HepG2 (cell line): ENCODE results near the gene AP3D1. TPM values are rescaled to one million over a fixed set of nuclear protein-coding genes. Genes with fewer than 3 reads are reported as not detected.

Experiments
- BCL6 ChIP-seq: IDR thresholded peaks from 2 replicates; pipeline ENCODE4 v1.6.1; 2016; ENCODE audit warnings: missing genetic modification reagents, missing compliant biosample characterization
- HNF4A ChIP-seq: sonication (generic); formaldehyde crosslinking; IDR thresholded peaks from 2 replicates; pipeline ENCODE4 v1.4.0; 2020; ENCODE audit warnings: missing genetic modification reagents
- MAFG ChIP-seq: sonication (generic); formaldehyde crosslinking; IDR thresholded peaks from 2 replicates; pipeline ENCODE4 v1.5.1; 2020; ENCODE audit warnings: mild to moderate bottlenecking, missing genetic modification reagents
- MATR3 ChIP-seq: sonication (generic); formaldehyde crosslinking; IDR thresholded peaks from 2 replicates; pipeline ENCODE4 v1.4.0; 2020; ENCODE audit warnings: missing genetic modification reagents
- NRL ChIP-seq: sonication (generic); formaldehyde crosslinking; IDR thresholded peaks from 2 replicates; pipeline ENCODE4 v1.5.0; 2020; ENCODE audit warnings: missing genetic modification reagents, mild to moderate bottlenecking, moderate library complexity, borderline replicate concordance
- PITX1 ChIP-seq: sonication (generic); formaldehyde crosslinking; IDR thresholded peaks from 2 replicates; pipeline ENCODE4 v1.5.1; 2020; ENCODE audit warnings: mild to moderate bottlenecking, missing genetic modification reagents
- RFX3 ChIP-seq: IDR thresholded peaks from 2 replicates; pipeline ENCODE4 v1.6.1; 2016; ENCODE audit warnings: missing biosample characterization, missing genetic modification reagents
- SAFB2 ChIP-seq: sonication (generic); formaldehyde crosslinking; IDR thresholded peaks from 2 replicates; pipeline ENCODE4 v1.5.1; 2020; ENCODE audit warnings: missing genetic modification reagents, low read depth, mild to moderate bottlenecking, borderline replicate concordance
- STAT6 ChIP-seq: sonication (generic); formaldehyde crosslinking; IDR thresholded peaks from 2 replicates; pipeline ENCODE4 v1.4.0; 2020; ENCODE audit warnings: missing genetic modification reagents, mild to moderate bottlenecking, borderline replicate concordance
- TBX2 ChIP-seq: sonication (generic); formaldehyde crosslinking; IDR thresholded peaks from 2 replicates; pipeline ENCODE4 v1.5.0; 2020; ENCODE audit warnings: missing genetic modification reagents, mild to moderate bottlenecking, borderline replicate concordance
- TERF1 ChIP-seq: sonication (generic); formaldehyde crosslinking; IDR thresholded peaks from 2 replicates; pipeline ENCODE4 v1.8.0; 2022; ENCODE audit warnings: mild to moderate bottlenecking, missing genetic modification reagents, moderate library complexity
- ZBTB10 ChIP-seq: sonication (generic); formaldehyde crosslinking; IDR thresholded peaks from 2 replicates; pipeline ENCODE4 v1.4.0; 2020; ENCODE audit warnings: missing genetic modification reagents, borderline replicate concordance
- ZNF317 ChIP-seq: sonication (generic); formaldehyde crosslinking; IDR thresholded peaks from 2 replicates; pipeline ENCODE4 v1.5.0; 2020; ENCODE audit warnings: mild to moderate bottlenecking, missing genetic modification reagents
- ZNF530 ChIP-seq: sonication (generic); formaldehyde crosslinking; IDR thresholded peaks from 2 replicates; pipeline ENCODE4 v1.5.0; 2020; ENCODE audit warnings: low read depth, mild to moderate bottlenecking, missing genetic modification reagents
- ZNF562 ChIP-seq: sonication (generic); formaldehyde crosslinking; IDR thresholded peaks from 2 replicates; pipeline ENCODE4 v1.8.0; 2022; ENCODE audit warnings: missing genetic modification reagents, borderline replicate concordance
- ZNF574 ChIP-seq: sonication (generic); formaldehyde crosslinking; IDR thresholded peaks from 2 replicates; pipeline ENCODE4 v1.4.0; 2020; ENCODE audit warnings: missing genetic modification reagents
- ZNF589 ChIP-seq: sonication (generic); formaldehyde crosslinking; conservative IDR thresholded peaks from 2 replicates; pipeline ENCODE4 v1.8.0; 2022; ENCODE audit warnings: mild to moderate bottlenecking, moderate library complexity, missing genetic modification reagents
- ZNF703 ChIP-seq: sonication (generic); formaldehyde crosslinking; IDR thresholded peaks from 2 replicates; pipeline ENCODE4 v1.5.1; 2020; ENCODE audit warnings: missing genetic modification reagents, mild to moderate bottlenecking, moderate library complexity, borderline replicate concordance
- ZNF709 ChIP-seq: sonication (generic); formaldehyde crosslinking; IDR thresholded peaks from 2 replicates; pipeline ENCODE4 v1.5.0; 2020; ENCODE audit warnings: mild to moderate bottlenecking, missing genetic modification reagents
- polyA plus RNA-seq, 8 experiments: library from polyadenylated mRNA; depleted of rRNA in 3 of 8; stranded (reverse) in 7 of 8; unstranded in 1 of 8; fragments of >200 nt; fragmentation: Illumina TruSeq in 4 of 8; extraction: Trizol in 4 of 8; gene quantifications; 2 replicates each; pipeline versions ENCODE4 v1.2.1 to v1.2.3, GENCODE V29; 2011 to 2016; ENCODE audit warnings: low read depth in 4 of 8, missing spikeins in 1 of 8, mixed read lengths in 1 of 8; ENCODE audit not compliant: insufficient read depth in 1 of 8
- total RNA-seq, 5 experiments: library from RNA; depleted of rRNA; stranded (reverse); fragments of >200 nt; fragmentation: Illumina TruSeq; extraction: Trizol; gene quantifications; 2 replicates each; pipeline ENCODE4 v1.2.3, GENCODE V29; 2016; ENCODE audit warnings: low read depth in 1 of 5

Gene AP3D1
- total and polyA plus RNA-seq, 2 of the 13 experiments (the other 11 are each of a cell fraction or from before 2014, with no cell fraction given): 68.0 to 82.6 TPM

- 0 out of 2 replicates have a peak, but pooled peaks have one; percentile 18 for TF ChIP-seq ZBTB10 (CRISPR knock-in tag)
- no peak for TF ChIP-seq ZNF589 (CRISPR knock-in tag)
- TF ChIP-seq NRL (CRISPR knock-in tag): peak; percentile 17; the same call in 1 of the 2 replicates
- peak; percentile 55 for TF ChIP-seq HNF4A (CRISPR knock-in tag)
- TF ChIP-seq ZNF574 (CRISPR knock-in tag): no peak
- peak; percentile 65 for TF ChIP-seq TBX2 (CRISPR knock-in tag)
- no peak for TF ChIP-seq MATR3 (CRISPR knock-in tag)
- TF ChIP-seq PITX1 (CRISPR knock-in tag): peak; percentile 34; the same call in 1 of the 2 replicates
- TF ChIP-seq SAFB2: peak; percentile 66; the same call in 1 of the 2 replicates
- TF ChIP-seq ZNF317: peak; percentile 70; the same call in 1 of the 2 replicates
- TF ChIP-seq ZNF562 (CRISPR knock-in tag): no peak
- TF ChIP-seq MAFG (CRISPR knock-in tag): no peak
- TF ChIP-seq STAT6 (CRISPR knock-in tag): 0 out of 2 replicates have a peak, but pooled peaks have one; percentile 79
- TF ChIP-seq ZNF709 (CRISPR knock-in tag): no peak
- TF ChIP-seq RFX3: peak; percentile 87
- no peak for TF ChIP-seq TERF1 (CRISPR knock-in tag)
- TF ChIP-seq BCL6: no peak
- TF ChIP-seq ZNF530 (CRISPR knock-in tag): 0 out of 2 replicates have a peak, but pooled peaks have one; percentile 61
- TF ChIP-seq ZNF703: no peak
These were observed 89.6 kb downstream of the AP3D1 start (continued) for GRCh38 chr19:2061495-2062388.
